Keratinocyte (primary cell): Measurements from ENCODE around the gene NDUFV1. TPM values are rescaled to one million over a fixed set of nuclear protein-coding genes. Genes with fewer than 3 reads are reported as not detected.
A peak's percentile ranks its signal among the peaks of the same experiment; 100 is the strongest.

Experiments
- DNase-seq: peaks from one replicate; pipeline ENCODE4 v3.0.0-alpha.2; 2011; ENCODE audit warnings: low read depth, missing footprints, low spot score
- FAIRE-seq: peaks from 2 replicates; lab custom pipeline; 2011; peaks lifted over from hg19 to GRCh38; lab: Jason Lieb, UNC
- H2AFZ ChIP-seq: 2 replicates; pipeline ENCODE4 v1.6.0; 2012; ENCODE audit warnings: low read length, control low read depth, inconsistent platforms; ENCODE audit not compliant: control insufficient read depth
- H3K27ac ChIP-seq: 2 replicates; pipeline ENCODE4 v1.5.1; 2011; ENCODE audit warnings: low read length; ENCODE audit not compliant: control insufficient read depth, insufficient read depth
- H3K27me3 ChIP-seq: 3 replicates; pipeline ENCODE4 v1.6.0; 2011; ENCODE audit warnings: low read length; ENCODE audit not compliant: control insufficient read depth, insufficient read depth; ENCODE audit errors: extremely low read depth
- H3K36me3 ChIP-seq, 2 experiments: 2 replicates in 1 of 2; 3 replicates in 1 of 2; pipeline ENCODE4 v1.5.1; 2011; ENCODE audit warnings: low read length in 2 of 2, mild to moderate bottlenecking in 1 of 2; ENCODE audit not compliant: control insufficient read depth in 2 of 2, insufficient read depth in 2 of 2; ENCODE audit errors: extremely low read depth in 1 of 2
- H3K4me1 ChIP-seq: 3 replicates; pipeline ENCODE4 v1.5.1; 2011; ENCODE audit warnings: low read length; ENCODE audit not compliant: control insufficient read depth, insufficient read depth; ENCODE audit errors: extremely low read depth
- H3K4me2 ChIP-seq: 3 replicates; pipeline ENCODE4 v1.6.0; 2011; ENCODE audit warnings: low read depth, low read length; ENCODE audit not compliant: control insufficient read depth, insufficient read depth; ENCODE audit errors: extremely low read depth
- H3K4me3 ChIP-seq, 3 experiments: fragments of 200-600 bp in 1 of 3; sonication (generic) in 1 of 3; 2 replicates in 2 of 3; 3 replicates in 1 of 3; pipeline ENCODE4 v1.5.1; 2011 to 2016; ENCODE audit warnings: low read length in 3 of 3, mild to moderate bottlenecking in 3 of 3, control low read depth in 2 of 3, inconsistent platforms in 1 of 3, low read depth in 1 of 3, mixed read lengths in 1 of 3, mixed run types in 1 of 3, moderate library complexity in 1 of 3; ENCODE audit not compliant: control insufficient read depth in 2 of 3, insufficient read depth in 2 of 3; ENCODE audit errors: extremely low read depth in 1 of 3
- H3K79me2 ChIP-seq: 2 replicates; pipeline ENCODE4 v1.6.0; 2012; ENCODE audit warnings: low read length; ENCODE audit not compliant: control insufficient read depth, insufficient read depth
- H3K9ac ChIP-seq: 3 replicates; pipeline ENCODE4 v1.6.0; 2011; ENCODE audit warnings: low read length; ENCODE audit not compliant: control insufficient read depth, insufficient read depth; ENCODE audit errors: extremely low read depth
- H3K9me1 ChIP-seq: 3 replicates; pipeline ENCODE4 v1.6.0; 2011; ENCODE audit warnings: low read length; ENCODE audit not compliant: control insufficient read depth, insufficient read depth; ENCODE audit errors: extremely low read depth
- H3K9me3 ChIP-seq: 2 replicates; pipeline ENCODE4 v1.5.1; 2012; ENCODE audit warnings: low read depth, low read length; ENCODE audit not compliant: control insufficient read depth
- H4K20me1 ChIP-seq: 3 replicates; pipeline ENCODE4 v1.6.0; 2011; ENCODE audit warnings: low read length; ENCODE audit not compliant: control insufficient read depth, insufficient read depth; ENCODE audit errors: extremely low read depth
- CTCF ChIP-seq, 3 experiments: IDR thresholded peaks in 1 of 3; conservative IDR thresholded peaks in 1 of 3; optimal IDR thresholded peaks in 1 of 3; 2 replicates in 2 of 3; 3 replicates in 1 of 3; pipeline versions ENCODE3 to v1.5.1; 2011; ENCODE audit warnings: low read length in 3 of 3, mild to moderate bottlenecking in 3 of 3, moderate library complexity in 2 of 3, control low read depth in 1 of 3, inconsistent platforms in 1 of 3; ENCODE audit not compliant: insufficient read depth in 2 of 3; ENCODE audit errors: extremely low read depth in 1 of 3
- EZH2 ChIP-seq: IDR thresholded peaks from one replicate; pipeline ENCODE4 v1.6.1; 2012; ENCODE audit warnings: inconsistent platforms, mild to moderate bottlenecking, low read length, moderate library complexity
- dilution Hi-C: fragments of 300-500 bp; cut with MboI; formaldehyde crosslinking; loops from one replicate; pipeline ENCODE4 v1.7.0; 2020; ENCODE audit warnings: low sequenced_read_pairs; ENCODE audit not compliant: extremely low pct_ligation_motif_present
- polyA plus RNA-seq, 5 experiments: library from polyadenylated mRNA; depleted of rRNA in 3 of 5; stranded (reverse) in 3 of 5; stranded (forward) in 1 of 5; unstranded in 1 of 5; fragments of >200 nt; gene quantifications; 1 replicate in 1 of 5; 2 replicates in 3 of 5; 3 replicates in 1 of 5; pipeline versions ENCODE4 v1.2.1 to v1.2.3, GENCODE V29; 2011 to 2012; ENCODE audit warnings: missing spikeins in 2 of 5, low read depth in 1 of 5, low replicate concordance in 1 of 5

NDUFV1 gene
- polyA plus RNA-seq, 1 donor (not counting 4 experiments of a cell fraction or from before 2014, with no cell fraction given): 102 TPM

DNA sequence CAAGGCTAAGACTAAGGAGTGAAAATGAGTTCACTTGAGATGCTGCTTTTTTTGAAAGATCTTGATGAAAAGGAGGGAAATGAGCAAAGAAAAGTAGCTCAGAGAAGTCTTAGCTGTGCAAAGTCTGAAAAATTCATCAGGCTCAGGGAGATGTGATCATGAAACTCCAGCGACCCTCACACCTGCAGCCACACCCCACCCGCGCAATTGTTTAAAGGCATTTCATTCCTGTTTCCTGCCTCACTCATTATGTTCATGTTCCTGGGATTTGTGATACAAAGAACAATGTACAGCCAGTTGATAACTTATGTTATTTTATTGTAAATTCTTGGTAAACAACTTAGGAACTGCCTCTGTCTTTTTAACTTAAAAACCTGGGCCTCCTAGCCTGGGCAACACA lies 31.8 kb upstream of the NDUFV1 start:
- FAIRE-seq: no peak

GRCh38 chr11:67576735-67577475 lies 29.8 kb upstream of the NDUFV1 start:
- H3K4me1 ChIP-seq: peaks cover 7% of the 10 kb centered on the region
- no peak overlapping the region for H3K27ac ChIP-seq
- no peak for TF ChIP-seq EZH2
- TF ChIP-seq CTCF (optimal IDR thresholded peaks at IDR 0.05 in 1 of 3, IDR thresholded peaks at IDR 0.05 in 1 of 3, conservative IDR thresholded peaks at IDR 0.05 in 1 of 3; ENCODE audit: extremely low read depth in 1 of 3, insufficient read depth in 2 of 3, low read length in 3 of 3): peak; percentile 21 to 32 (median 30)
- H3K79me2 ChIP-seq: no peaks in the 10 kb centered on the region
- H3K36me3 ChIP-seq: no peaks in the 10 kb centered on the region
- H4K20me1 ChIP-seq: no peaks in the 10 kb centered on the region
- H3K4me2 ChIP-seq: no peak overlapping the region
- DNase-seq (no peak), FAIRE-seq (no peak)
- H3K27me3 ChIP-seq: no peaks in the 10 kb centered on the region
- dilution Hi-C loops: no loop called here
- no peak overlapping the region for H2AFZ ChIP-seq
- H3K9me3 ChIP-seq: no peaks in the 10 kb centered on the region
- no peaks in the 10 kb centered on the region for H3K9me1 ChIP-seq
- H3K9ac ChIP-seq: no peak overlapping the region
- H3K4me3 ChIP-seq: no peak overlapping the region

More for the DNA sequence above, 31.8 kb upstream of the NDUFV1 start:
- H3K4me2 ChIP-seq: no peak overlapping the region
- no peaks in the 10 kb centered on the region for H3K79me2 ChIP-seq
- no peaks in the 10 kb centered on the region for H3K9me1 ChIP-seq
- H3K4me3 ChIP-seq: no peak overlapping the region
- H4K20me1 ChIP-seq: no peaks in the 10 kb centered on the region
- H3K9ac ChIP-seq: no peak overlapping the region
- no peaks in the 10 kb centered on the region for H3K36me3 ChIP-seq
- H3K27ac ChIP-seq: no peak overlapping the region
- TF ChIP-seq CTCF (optimal IDR thresholded peaks at IDR 0.05 in 1 of 3, IDR thresholded peaks at IDR 0.05 in 1 of 3, conservative IDR thresholded peaks at IDR 0.05 in 1 of 3; ENCODE audit: extremely low read depth in 1 of 3, insufficient read depth in 2 of 3, low read length in 3 of 3) (no peak), EZH2 (no peak)
- H3K4me1 ChIP-seq: no peaks in the 10 kb centered on the region
- H2AFZ ChIP-seq: no peak overlapping the region
- dilution Hi-C loops: no loop called here
- no peaks in the 10 kb centered on the region for H3K27me3 ChIP-seq
- no peaks in the 10 kb centered on the region for H3K9me3 ChIP-seq
- no peak for DNase-seq
